GM19035 (cell line): Measurements from ENCODE around the gene AARS1.
"Not testable (repeated sequence)": the region's sequence is repeated elsewhere in the genome, so short reads cannot be mapped to it uniquely, and the experiment has no call there.

Experiments used
- ATAC-seq: cut with Tn5 transposase; IDR thresholded peaks from one replicate; pipeline ENCODE4 v1.9.1; 2021; ENCODE audit not compliant: unreplicated experiment

The AARS1 gene

GRCh38 chr16:70289229-70290094 is at the start of gene AARS1:
TSS of gene AARS1 (minus strand) at chr16:70289506. CDS start at chr16:70282763, 6,743 bp downstream.
- ATAC-seq, result peak; percentile 98

GRCh38 chr16:70337814-70338213 is 48.5 kb upstream of the AARS1 start:
- ATAC-seq, result no peak

- ATAC-seq, result not testable (repeated sequence)
Observed at GRCh38 chr16:70332728-70333127, 43.4 kb upstream of the AARS1 start.

- no peak for ATAC-seq
Observed at GRCh38 chr16:70331588-70332358, 42.5 kb upstream of the AARS1 start.

- ATAC-seq, result no peak
Observed at GRCh38 chr16:70331091-70331490, 41.8 kb upstream of the AARS1 start.

GRCh38 chr16:70324998-70325747 is 35.9 kb upstream of the AARS1 start:
- no peak for ATAC-seq

- ATAC-seq, result no peak
Observed at GRCh38 chr16:70320121-70320520, 30.8 kb upstream of the AARS1 start.

- not testable (repeated sequence) for ATAC-seq
Observed at GRCh38 chr16:70307726-70308125, 18.4 kb upstream of the AARS1 start.

- ATAC-seq, result no peak
Observed at GRCh38 chr16:70306880-70307279, 17.6 kb upstream of the AARS1 start.

- ATAC-seq, result no peak
Observed at GRCh38 chr16:70304892-70305448, 15.7 kb upstream of the AARS1 start.

GRCh38 chr16:70302745-70303144 is 13.4 kb upstream of the AARS1 start:
- no peak for ATAC-seq

- no peak for ATAC-seq
Observed at GRCh38 chr16:70301121-70301520, 11.8 kb upstream of the AARS1 start.

- ATAC-seq, result no peak
Observed at GRCh38 chr16:70298988-70299938, 10.0 kb upstream of the AARS1 start, which contains the start of gene DDX19B. TSS of gene DDX19B (plus strand) at chr16:70299186. CDS start at chr16:70299298, 112 bp downstream.

GRCh38 chr16:70295634-70296033 is 6.3 kb upstream of the AARS1 start:
- ATAC-seq, result no peak

- no peak for ATAC-seq
Observed at GRCh38 chr16:70294385-70295025, 5.2 kb upstream of the AARS1 start.

GRCh38 chr16:70292148-70292547 is 2.8 kb upstream of the AARS1 start:
- ATAC-seq, result not testable (repeated sequence)

- ATAC-seq, result no peak
Observed at GRCh38 chr16:70290949-70291519, 1.7 kb upstream of the AARS1 start.

GRCh38 chr16:70287304-70287971 is 1.9 kb downstream of the AARS1 start:
- ATAC-seq, result not testable (repeated sequence)
